ENCODE results near the gene GMDS.

DNA sequence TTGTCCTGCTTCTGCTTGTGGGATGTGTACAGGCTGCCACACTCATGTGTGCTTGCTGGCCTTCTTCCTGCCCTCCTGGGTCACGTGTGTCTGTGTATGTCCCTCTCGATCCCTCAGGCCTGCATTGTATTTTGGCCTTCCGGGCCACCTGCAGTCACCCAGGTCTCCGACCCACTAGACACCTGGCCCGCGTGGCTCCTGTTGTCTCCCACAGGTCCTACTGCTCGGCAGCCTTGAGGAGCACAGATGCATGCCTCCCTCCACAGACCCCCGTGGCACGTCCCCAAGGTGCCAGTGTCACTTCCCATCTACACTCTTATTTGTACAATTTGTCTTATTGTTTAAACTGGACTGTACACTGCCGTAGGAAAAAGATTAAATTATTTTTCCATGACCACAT is 592.6 kb downstream of the GMDS start:
- TF ChIP-seq CTCF (IDR thresholded peaks at IDR 0.05) (no peak), POLR2A (IDR thresholded peaks at IDR 0.05) (no peak)

All from Peyer's patch (tissue), 4 donors.